Activated naive CD8-positive, alpha-beta T cell treated with anti-CD3 and anti-CD28 coated beads, Interleukin-2, amount 50 U/mL, for 16 hours (primary cell): ENCODE measurements around the gene RSPRY1.
A peak's percentile ranks its signal among the peaks of the same experiment; 100 is the strongest.

ENCODE experiments used
- DNase-seq: peaks from one replicate; pipeline ENCODE4 v3.0.0-alpha.2; 2020; ENCODE audit warnings: low read depth, low spot score

RSPRY1 gene

GRCh38 chr16:57185945-57186871 is at the start of gene RSPRY1, which contains the start of gene PSME3IP1:
Gene RSPRY1 (plus strand): TSS chr16:57186329. CDS start chr16:57204659, 18,330 bp downstream.
Gene PSME3IP1 (minus strand): TSS chr16:57186039. CDS start chr16:57173854, 12,185 bp downstream.
- DNase-seq = peak; percentile 97

GRCh38 chr16:57137043-57137442 is 49.1 kb upstream of the RSPRY1 start:
- no peak for DNase-seq

GRCh38 chr16:57137566-57138273 is 48.4 kb upstream of the RSPRY1 start:
- no peak for DNase-seq

GRCh38 chr16:57138281-57138935 is 47.7 kb upstream of the RSPRY1 start:
- DNase-seq = no peak

- DNase-seq = no peak
Observed at GRCh38 chr16:57140931-57141668, 45.0 kb upstream of the RSPRY1 start.

GRCh38 chr16:57141822-57142631 is 44.1 kb upstream of the RSPRY1 start:
- no peak for DNase-seq

- no peak for DNase-seq
Observed at GRCh38 chr16:57143149-57143921, 42.8 kb upstream of the RSPRY1 start.

GRCh38 chr16:57144027-57144426 is 42.1 kb upstream of the RSPRY1 start:
- DNase-seq = no peak

DNA sequence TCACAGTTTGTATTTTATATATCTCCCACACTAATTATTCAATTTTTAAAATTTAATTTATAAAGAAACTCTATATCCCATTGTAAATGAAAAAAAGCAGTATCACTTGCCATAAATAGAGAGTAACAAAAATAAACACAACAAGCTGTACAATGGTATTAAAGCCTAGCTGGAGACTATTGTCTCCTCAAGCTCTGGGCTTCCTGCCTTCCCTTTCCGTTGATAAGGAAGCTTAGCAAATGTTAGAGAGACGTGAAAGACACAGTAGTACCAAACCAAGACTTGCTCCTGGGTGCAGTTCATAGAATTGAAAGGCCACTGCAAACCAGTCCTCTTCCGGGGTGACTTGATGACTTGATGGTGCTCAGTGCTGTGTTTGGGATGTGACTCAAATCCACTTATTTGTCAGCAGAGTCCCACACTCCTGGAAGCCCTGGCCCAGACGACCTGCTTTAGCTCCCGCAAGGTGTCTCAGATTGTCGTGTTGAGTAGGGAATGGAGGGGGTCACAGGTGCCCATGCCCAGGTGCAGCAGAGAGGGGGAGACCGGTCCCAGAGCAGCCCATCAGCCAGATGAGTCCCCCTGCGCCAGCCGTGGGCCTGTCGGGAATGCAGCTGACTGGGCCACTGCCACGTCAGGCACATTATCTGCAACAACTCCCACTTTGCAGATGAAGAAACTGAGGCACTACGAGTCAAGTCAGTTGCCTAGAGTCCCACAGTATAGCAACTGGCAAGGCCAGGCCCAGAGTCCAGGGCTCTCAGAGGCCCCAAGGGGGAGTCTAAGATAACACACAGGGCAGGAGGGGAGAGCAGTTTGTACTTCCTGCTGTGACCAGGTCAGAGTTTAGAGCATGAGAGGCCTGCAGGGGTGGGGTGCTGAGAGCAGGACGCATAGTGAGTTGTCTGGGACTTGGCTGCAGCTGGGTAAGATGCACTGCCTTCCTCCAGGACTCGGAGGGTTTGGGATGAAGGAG is 40.8 kb upstream of the RSPRY1 start:
- DNase-seq = no peak

DNA sequence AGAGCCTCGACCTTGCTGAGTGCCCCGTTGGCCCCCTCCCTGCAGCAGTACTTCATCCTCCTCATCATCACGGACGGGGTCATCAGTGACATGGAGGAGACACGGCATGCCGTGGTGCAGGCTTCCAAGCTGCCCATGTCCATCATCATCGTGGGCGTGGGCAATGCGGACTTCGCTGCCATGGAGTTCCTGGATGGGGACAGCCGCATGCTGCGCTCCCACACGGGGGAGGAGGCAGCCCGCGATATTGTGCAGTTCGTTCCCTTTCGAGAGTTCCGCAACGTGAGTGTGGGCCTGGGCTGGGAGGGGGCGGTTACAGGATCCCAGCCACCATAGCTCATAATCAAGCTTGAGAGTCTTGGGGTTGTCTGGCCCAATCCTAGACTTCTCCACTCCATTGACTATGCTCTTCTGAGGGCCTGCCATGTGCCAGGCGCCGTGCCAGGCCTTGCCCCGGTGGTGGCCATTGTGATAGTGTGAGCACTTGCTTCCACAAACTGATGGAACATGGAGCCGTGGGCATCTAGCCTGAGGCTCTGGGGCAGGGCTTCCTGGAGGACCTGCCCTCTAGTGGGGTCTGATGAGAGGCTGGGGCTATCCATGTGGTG is 40.0 kb upstream of the RSPRY1 start:
- DNase-seq = no peak

DNA sequence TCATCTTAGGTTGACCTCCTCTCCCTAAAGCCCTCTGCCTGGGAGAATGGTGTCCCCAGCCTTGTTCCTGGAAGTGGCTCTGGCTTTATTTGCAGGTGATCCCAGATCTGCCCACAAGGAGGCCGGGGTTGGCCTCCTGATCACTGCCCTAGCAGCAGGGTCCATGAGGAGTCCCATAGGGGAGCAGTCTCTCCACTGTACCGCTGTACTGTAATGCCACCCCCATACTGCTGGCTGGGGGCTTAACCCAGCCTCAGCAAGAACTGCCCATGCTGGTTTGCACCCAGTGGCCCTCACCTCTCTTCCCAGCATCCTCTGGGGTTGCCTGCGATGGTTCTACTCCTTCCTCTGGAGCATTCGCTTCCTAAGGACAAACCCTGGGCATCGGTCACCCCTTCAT is 39.4 kb upstream of the RSPRY1 start:
- DNase-seq = no peak

DNA sequence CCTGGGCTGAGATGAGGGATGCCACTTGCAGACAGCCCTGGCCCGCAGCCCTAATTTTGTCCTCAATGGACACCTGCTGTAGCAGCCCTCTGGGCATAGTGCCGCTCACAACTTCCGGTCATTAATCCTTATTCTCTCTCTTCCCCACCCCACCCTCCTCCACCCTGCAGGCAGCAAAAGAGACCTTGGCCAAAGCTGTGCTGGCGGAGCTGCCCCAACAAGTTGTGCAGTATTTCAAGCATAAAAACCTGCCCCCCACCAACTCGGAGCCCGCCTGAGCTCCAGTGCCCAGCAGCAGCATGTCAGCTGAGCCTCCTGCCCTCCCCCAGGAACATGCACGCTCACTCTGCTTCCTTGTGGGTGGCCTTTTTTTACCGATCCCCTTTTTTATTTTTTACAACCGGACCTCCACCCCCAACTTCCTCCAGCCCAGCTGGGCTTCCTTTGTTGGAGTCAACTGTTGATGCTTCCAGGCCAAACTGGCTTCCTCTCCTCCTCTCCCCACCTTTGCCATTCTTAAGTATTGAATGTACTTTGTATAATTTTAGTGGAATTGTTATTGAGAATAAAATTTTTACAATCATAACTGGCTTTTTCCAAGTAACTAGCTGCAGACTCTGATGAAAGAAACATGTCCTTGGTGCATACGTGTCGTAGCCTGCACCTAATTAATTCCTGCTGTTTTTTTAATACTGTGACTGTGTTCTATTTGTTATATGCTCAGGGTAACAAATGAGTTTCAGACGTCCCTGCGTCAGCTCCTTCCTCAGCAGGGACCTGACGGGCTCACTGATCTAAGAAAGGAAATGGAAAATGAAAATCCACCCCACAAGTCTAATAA is 38.5 kb upstream of the RSPRY1 start:
- DNase-seq = no peak

DNA sequence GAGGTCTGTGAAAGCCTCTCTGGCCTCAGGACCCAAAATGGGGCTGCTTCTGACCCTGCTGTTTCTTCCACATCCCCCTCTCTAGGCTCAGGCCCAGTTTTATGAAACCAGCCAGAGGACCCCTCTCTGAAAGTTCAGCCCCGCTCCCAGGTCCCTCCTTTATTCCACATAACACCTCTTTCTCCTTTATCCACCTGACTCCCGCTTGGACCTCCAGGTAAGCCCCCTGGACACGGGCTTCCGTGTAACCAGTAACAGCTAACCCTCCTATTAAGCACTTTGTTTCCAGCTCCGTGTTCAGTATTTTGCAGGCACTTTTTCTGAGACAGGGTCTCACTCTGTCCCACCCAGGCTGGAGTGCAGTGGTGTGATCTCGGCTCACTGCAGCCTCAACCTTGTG is 37.6 kb upstream of the RSPRY1 start:
- no peak for DNase-seq

DNA sequence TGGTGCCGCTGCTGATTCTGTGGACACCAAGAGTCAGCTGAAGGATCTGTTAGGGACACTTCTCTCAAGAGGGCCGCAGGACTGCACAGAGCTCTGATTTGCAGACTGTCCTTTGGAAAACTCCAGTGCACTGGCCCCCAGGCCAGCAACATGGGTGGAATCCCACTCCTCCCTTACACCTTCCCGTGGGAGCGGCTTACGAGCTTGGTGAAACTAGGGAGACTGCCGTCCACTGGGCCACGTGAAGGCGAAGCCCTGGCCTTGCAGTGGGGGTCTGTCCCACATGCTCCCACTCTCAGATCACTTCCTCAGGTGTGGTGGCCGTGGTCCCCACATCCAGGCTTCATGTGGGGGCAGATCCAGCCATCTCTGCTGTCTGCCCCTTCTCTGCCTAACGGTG is 36.7 kb upstream of the RSPRY1 start:
- no peak for DNase-seq

GRCh38 chr16:57150682-57151330 is 35.3 kb upstream of the RSPRY1 start:
- DNase-seq = no peak

DNA sequence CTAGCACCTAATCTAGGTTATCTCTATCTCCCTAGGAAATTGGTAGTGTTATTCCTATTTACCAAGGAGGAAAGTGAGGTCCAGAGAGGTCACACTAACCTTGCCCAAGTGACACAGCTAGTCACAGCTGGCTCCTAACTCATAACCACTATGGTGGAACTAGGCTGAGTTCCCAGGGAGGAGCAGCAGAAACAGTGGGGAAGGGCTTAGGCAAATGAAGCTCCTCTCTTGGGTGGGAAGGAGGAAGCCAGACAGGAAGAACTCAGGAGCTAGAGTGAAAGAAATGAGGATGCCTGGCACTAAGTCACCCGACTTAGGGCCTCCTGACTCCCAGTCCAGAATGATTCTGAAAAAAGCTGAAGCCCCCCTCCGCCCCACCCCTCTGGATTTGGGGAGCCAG is 34.8 kb upstream of the RSPRY1 start:
- DNase-seq = no peak
